Adrenal gland (tissue), 5 donors: Measurements from ENCODE around the gene MAD1L1.

Experiments used
- CTCF ChIP-seq, 6 experiments: fragments of 450-650 bp in 4 of 6; fragments of 200-600 bp in 2 of 6; sonication (generic) in 1 of 6; IDR thresholded peaks; 1 replicate in 5 of 6; 2 replicates in 1 of 6; pipeline versions ENCODE4 v1.5.1 to v1.8.0; 2016 to 2021; ENCODE audit warnings: antibody characterized with exemption in 6 of 6, mild to moderate bottlenecking in 2 of 6, moderate library complexity in 1 of 6
- POLR2A ChIP-seq, 2 donors: fragments of 450-650 bp; IDR thresholded peaks; one replicate each; pipeline ENCODE4 v1.6.1; 2017; ENCODE audit warnings: antibody characterized with exemption in 2 of 2, mild to moderate bottlenecking in 2 of 2, moderate library complexity in 1 of 2
- donor health status: DM: no; HTN: no; CAD: no.

GRCh38 chr7:1882451-1882850, 350.3 kb downstream of the MAD1L1 start:
- TF ChIP-seq CTCF (IDR thresholded peaks at IDR 0.05): no peak
- no peak for TF ChIP-seq POLR2A (IDR thresholded peaks at IDR 0.05)
